HS-5 (cell line): ENCODE data around the gene FAM124A.

Experiments
- DNase-seq: peaks from one replicate; pipeline ENCODE4 v3.0.0-alpha.2; 2012; ENCODE audit warnings: low read depth

The FAM124A gene

DNA sequence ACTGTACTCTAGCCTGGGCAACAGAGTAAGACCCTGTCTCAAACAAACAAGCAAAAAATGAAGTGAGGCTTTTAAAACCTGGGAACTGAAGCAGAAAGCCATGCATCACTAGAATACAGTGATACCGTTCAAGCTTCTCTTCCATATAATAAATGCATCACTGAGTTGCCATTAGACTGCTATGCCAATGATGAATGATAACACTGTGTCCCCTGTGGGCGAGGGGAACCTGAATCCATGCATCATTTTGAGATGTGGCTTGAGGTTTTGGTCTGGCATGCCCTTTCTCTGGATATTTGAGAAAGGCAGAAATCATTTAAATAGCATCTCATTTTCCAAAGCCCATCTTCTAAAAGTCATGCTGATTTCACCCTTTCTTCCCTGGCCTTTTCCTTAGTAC lies 1.5 kb upstream of the FAM124A start:
- DNase-seq = no peak

GRCh38 chr13:51221108-51221507 lies 1.1 kb upstream of the FAM124A start:
- no peak for DNase-seq

DNA sequence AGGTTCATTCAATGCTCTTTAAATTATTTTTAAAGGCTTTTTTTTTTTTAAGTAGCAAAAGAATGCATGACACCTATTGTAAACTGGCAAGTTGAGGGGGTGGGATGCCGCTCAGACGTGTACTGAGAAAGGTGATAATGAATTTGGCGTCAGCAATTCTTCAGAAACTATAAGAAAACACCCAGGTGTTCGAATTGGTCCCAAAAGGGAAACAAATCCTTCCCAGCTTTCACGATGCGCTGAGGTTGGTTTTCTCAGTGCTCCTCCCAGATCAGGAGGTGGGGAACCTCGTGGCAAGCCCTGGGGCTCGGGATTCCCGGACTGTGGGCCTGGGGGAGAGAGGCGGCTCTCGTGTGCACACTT lies 543 bp upstream of the FAM124A start:
- DNase-seq = no peak

DNA sequence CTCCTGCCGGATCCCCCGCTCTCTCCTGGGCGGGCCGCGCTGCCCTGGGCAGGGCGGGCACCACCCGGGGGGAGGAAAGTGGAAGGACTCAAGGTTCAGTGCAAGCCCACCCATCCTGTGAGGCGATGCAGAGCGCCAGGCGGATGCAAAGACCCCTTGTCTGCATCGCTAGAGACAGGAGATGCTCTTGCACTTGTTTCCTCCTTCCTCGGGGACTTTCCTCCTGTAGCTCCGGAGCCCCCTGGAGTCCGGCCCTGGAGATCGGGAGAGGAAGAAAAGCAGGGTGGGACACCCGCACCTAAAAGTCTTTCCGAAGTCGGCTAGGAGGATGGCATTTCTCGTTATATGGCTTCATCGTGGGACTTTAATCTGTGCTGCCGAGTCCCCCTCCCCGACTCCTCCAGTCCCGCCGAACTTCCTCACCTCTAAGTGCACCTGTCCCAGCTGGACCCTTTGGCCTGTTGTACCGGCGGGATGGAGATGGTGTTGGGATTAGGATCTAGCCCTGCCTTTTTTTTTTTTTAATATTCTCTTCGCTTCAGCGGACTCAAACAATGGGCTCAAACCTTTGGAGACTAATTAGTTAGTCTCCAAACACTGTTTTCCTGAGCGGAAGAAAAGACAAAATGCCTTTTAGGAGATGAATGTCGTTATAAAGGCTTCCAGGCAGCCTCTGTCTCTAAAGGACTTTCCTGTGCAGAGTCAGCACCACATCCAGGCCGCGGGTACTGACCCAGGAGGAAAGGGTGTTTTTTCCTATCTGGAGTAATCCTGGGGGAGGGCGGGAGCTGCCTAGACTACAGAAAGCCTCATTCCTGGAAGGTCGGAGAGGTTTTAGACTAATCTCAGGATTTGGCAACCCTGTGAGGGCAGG lies 725 bp downstream of the FAM124A start:
- DNase-seq = no peak

DNA sequence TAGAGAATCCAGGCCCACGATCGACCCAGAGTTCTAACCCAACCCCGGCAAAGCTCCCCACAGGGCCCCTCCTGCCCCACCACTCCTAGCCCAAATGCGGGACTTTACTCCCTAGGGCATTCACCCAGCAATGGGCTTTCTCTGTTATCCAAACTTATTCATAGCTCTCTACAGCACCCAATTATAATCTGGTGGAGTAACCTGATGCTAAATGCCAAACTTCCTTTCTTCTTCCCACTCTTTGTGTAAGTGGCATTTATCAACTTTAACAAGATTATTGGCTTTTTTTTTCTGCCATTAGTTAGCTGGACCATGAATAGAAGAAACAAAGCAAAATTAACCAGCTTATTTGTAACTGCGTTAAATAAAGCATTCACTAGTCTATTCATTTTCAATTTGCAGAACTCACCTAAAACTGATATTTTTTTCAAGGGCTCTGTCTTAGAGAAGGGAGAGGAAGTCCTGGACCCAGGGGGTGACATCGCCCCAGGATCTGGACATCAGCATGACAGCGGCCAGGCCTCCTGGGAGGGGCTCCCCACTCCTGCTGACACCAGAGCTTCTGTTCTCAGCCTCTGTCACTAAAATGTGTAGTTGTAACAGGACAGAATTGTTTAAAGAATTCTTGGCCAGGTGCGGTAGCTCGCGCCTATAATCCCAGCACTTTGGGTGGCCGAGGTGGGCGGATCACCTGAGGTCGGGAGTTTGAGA lies 1.5 kb downstream of the FAM124A start:
- no peak for DNase-seq

GRCh38 chr13:51225029-51225428 lies 2.8 kb downstream of the FAM124A start:
- no peak for DNase-seq

- DNase-seq = no peak
Measured at GRCh38 chr13:51227404-51227803, 5.2 kb downstream of the FAM124A start.

GRCh38 chr13:51229101-51229719 lies 7.0 kb downstream of the FAM124A start:
- DNase-seq = no peak

- DNase-seq = no peak
Measured at GRCh38 chr13:51229731-51230130, 7.5 kb downstream of the FAM124A start.

- no peak for DNase-seq
Measured at GRCh38 chr13:51230477-51231105, 8.4 kb downstream of the FAM124A start.

- DNase-seq = no peak
Measured at GRCh38 chr13:51231456-51231855, 9.3 kb downstream of the FAM124A start.

- DNase-seq = no peak
Measured at GRCh38 chr13:51232328-51232727, 10.1 kb downstream of the FAM124A start.

- no peak for DNase-seq
Measured at GRCh38 chr13:51233117-51233826, 11.1 kb downstream of the FAM124A start.

DNA sequence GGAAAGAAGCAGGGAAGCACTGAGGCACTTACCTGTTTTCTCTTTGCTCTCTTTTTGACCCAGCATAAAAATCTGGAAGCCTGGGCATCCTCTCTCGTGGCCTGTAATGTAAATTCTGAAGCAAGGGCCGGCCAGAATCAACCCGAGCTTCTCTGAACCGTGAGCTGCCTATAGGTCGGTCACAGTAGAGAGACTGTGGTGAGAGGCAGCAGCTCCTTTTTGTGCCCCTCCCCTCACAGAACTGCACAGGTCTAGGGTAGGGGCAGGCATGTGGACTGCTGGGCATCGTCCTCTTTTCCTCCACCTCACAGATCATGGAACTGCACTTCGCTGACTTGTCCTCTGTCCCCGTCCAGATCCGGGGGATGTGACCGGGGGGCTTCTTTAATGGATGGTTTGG lies 12.5 kb downstream of the FAM124A start:
- DNase-seq = no peak

DNA sequence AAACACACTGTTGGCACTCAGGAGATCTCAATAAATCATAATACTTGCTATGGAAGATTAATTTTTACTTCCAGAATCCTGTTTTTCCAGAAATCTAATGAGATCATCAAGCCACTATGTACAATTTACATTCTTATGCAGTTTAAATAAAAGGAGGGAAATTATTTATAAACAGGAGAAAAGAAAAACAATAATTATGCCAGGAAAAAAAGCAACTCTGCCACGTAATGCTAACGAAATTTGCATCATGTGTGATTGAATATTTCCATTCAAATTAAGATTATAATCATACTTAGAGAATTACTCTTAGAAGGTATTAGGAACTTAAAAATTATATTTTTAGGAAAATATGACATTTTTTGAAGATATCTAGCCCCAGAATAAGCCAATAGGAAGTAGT lies 13.0 kb downstream of the FAM124A start:
- DNase-seq = no peak

GRCh38 chr13:51235756-51236490 lies 13.7 kb downstream of the FAM124A start:
- DNase-seq = no peak

GRCh38 chr13:51236491-51236792 lies 14.2 kb downstream of the FAM124A start:
- DNase-seq = no peak

DNA sequence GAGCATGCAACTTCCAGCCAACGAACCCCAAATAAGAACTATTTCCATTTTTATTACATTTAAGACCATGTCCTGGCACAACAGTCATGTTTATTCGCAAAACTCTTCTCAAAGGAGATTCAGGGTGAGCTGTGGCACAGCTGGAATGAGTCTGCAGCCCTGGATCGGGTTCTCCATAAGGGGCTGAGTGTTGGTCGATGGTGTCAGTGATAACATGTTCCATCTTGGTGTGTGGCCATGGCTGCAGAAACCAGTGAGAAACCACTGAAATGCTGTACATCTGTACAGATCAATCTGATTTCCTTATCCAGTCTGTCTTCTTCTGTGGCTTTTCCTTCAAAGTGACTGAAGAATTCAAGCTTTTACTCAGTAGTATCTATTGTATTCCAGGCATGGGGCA lies 15.2 kb downstream of the FAM124A start:
- no peak for DNase-seq

DNA sequence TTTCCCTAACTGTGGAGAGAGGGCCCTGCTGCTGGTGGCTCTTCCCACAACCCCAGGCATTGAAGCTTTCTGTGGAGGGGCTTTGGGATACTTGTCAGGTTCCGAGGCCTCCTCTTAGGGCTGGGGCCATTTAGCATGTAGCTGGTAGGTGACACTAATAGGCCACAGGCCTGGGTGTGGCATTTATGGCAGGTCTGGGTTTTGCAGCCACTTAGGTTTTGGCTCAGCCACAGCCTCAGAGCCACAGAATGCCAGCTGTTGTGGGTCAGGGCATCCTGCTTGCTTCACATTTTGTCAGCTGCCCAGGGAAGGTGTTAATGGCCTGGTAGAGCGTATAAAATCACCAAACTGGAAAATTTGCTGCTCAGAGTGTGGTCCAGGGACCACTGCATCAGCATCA lies 15.7 kb downstream of the FAM124A start:
- no peak for DNase-seq

- no peak for DNase-seq
Measured at GRCh38 chr13:51240178-51240577, 18.0 kb downstream of the FAM124A start.

DNA sequence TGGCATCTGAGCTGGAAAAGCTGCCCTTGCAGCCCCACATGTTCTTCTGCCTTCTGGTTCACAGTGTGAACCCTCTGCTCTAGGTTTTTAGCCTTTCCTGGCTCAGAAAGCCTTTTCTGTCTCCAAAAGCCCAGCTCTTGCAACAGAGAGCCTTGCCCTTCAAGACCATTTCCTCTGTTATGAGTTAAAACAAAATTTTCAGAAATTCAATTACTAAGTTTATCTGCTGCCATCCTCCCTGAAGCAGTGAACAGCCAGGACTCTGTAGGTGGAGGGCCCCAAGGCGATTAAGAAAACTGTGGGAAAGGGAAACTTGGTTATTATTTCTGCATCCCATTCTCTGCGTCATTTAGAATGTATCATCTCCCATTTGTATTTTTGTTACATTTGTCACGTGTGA lies 18.8 kb downstream of the FAM124A start:
- no peak for DNase-seq

GRCh38 chr13:51241720-51242119 lies 19.5 kb downstream of the FAM124A start:
- DNase-seq = peak; percentile 32
